ENCODE results near the gene CHSY1.

DNA sequence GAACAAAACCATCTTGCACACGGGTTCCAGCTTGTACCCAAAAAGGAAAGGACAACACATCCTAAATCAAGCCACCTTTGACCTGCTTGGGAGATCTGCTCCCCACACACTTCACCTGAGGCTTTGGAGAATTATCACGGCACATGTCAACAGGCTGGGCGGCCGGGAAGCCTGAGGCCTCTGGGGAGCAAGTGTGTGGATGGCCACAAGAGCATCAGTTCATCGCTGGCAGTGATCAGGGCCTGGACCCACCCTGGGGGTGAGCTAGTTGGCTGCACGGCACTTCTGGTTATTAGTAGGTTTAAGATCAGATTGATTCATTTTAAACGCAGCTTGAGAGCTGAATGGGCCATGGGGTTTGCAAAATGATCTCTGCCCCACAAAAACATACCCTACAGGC is 108.5 kb downstream of the CHSY1 start:
- TF ChIP-seq CTCF (conservative IDR thresholded peaks at IDR 0.05) (no peak), ZFX (IDR thresholded peaks at IDR 0.05) (no peak)
